DND-41 (cell line): ENCODE data around the gene DCPS.

ENCODE experiments used
- ATAC-seq: fragments of 200-7000 bp; cut with Tn5 transposase; 3 replicates; pipeline ENCODE4 v1.9.1; 2021; ENCODE audit warnings: low read depth; ENCODE audit not compliant: insufficient read depth
- DNase-seq: peaks from one replicate; pipeline ENCODE4 v3.0.0-alpha.2; 2020
- H2AFZ ChIP-seq: 2 replicates; pipeline ENCODE4 v1.6.0; 2012; ENCODE audit warnings: low read depth, low read length
- H3K27ac ChIP-seq: 2 replicates; pipeline ENCODE4 v1.5.1; 2012; ENCODE audit warnings: low read length, inconsistent platforms
- H3K27me3 ChIP-seq: fragments of 200-600 bp; sonication (generic); 2 replicates; pipeline ENCODE4 v1.6.0; 2012; ENCODE audit warnings: low read length, mild to moderate bottlenecking, inconsistent platforms; ENCODE audit not compliant: insufficient read depth, poor library complexity
- H3K36me3 ChIP-seq: 2 replicates; pipeline ENCODE4 v1.5.1; 2012; ENCODE audit warnings: low read length, inconsistent platforms; ENCODE audit not compliant: insufficient read depth
- H3K4me1 ChIP-seq: 2 replicates; pipeline ENCODE4 v1.5.1; 2012; ENCODE audit warnings: mild to moderate bottlenecking, low read length; ENCODE audit not compliant: insufficient read depth
- H3K4me2 ChIP-seq: 2 replicates; pipeline ENCODE4 v1.6.0; 2012; ENCODE audit warnings: mild to moderate bottlenecking, moderate library complexity, low read length, inconsistent platforms; ENCODE audit not compliant: insufficient read depth
- H3K4me3 ChIP-seq, 2 experiments: fragments of 200-600 bp in 1 of 2; shearing (Covaris generic) in 1 of 2; 2 replicates each; pipeline ENCODE4 v1.5.1; 2012 to 2016; ENCODE audit warnings: inconsistent platforms in 2 of 2, low read length in 2 of 2, mild to moderate bottlenecking in 2 of 2, low read depth in 1 of 2, moderate library complexity in 1 of 2
- H3K79me2 ChIP-seq: 2 replicates; pipeline ENCODE4 v1.6.0; 2012; ENCODE audit warnings: low read length, inconsistent platforms; ENCODE audit not compliant: insufficient read depth
- H3K9ac ChIP-seq: 2 replicates; pipeline ENCODE4 v1.6.0; 2012; ENCODE audit warnings: low read depth, mild to moderate bottlenecking, inconsistent platforms, low read length, moderate library complexity
- H3K9me3 ChIP-seq: 2 replicates; pipeline ENCODE4 v1.5.1; 2012; ENCODE audit warnings: low read length, moderate library complexity, mild to moderate bottlenecking, inconsistent platforms; ENCODE audit not compliant: insufficient read depth, severe bottlenecking
- H4K20me1 ChIP-seq: 2 replicates; pipeline ENCODE4 v1.6.0; 2012; ENCODE audit warnings: low read length; ENCODE audit not compliant: insufficient read depth
- EZH2 ChIP-seq: IDR thresholded peaks from 3 replicates; pipeline ENCODE4 v1.6.1; 2012; ENCODE audit warnings: borderline replicate concordance, low read depth, mild to moderate bottlenecking, moderate library complexity, low read length, inconsistent platforms; ENCODE audit not compliant: severe bottlenecking
- TF ChIP-seq, protein P1 (sequence below): IDR thresholded peaks from 2 replicates; pipeline ENCODE4 v1.5.1; 2012; ENCODE audit warnings: borderline replicate concordance, low read length, moderate library complexity, mild to moderate bottlenecking; ENCODE audit not compliant: poor library complexity, severe bottlenecking; ENCODE audit errors: extremely low read depth

Gene DCPS

DNA sequence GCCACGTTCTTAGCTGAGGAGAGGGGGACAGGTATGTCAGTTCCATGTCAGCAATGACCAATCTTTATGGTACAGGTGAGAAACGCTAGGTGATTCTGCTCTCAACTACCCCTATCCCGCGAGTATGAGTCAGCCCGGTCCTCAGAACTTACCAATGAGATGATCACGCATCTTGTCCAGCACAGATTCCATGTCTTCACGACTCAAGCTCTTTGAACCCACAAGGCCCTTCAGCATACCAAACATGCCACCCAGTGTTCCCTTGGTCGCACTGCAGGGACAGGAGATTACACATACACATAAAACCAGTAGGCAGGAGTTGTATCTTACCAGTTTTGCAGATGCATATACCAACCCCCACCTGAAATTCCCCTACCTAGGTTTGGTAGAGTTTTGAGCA lies 38.0 kb upstream of the DCPS start:
- Histone ChIP-seq H2AFZ (no peak overlapping the region), H3K27me3 (no peaks in the 10 kb centered on the region), H3K27ac (no peak overlapping the region), H3K36me3 (peaks cover 64% of the 10 kb centered on the region), H3K9me3 (no peaks in the 10 kb centered on the region), H3K79me2 (peaks cover 48% of the 10 kb centered on the region), H4K20me1 (peaks cover 4% of the 10 kb centered on the region; the same call in 1 of the 2 replicates), H3K4me1 (peaks cover 34% of the 10 kb centered on the region), H3K4me2 (no peak overlapping the region), H3K4me3 (no peak overlapping the region), H3K9ac (no peak overlapping the region)
- TF ChIP-seq, protein P1, sequence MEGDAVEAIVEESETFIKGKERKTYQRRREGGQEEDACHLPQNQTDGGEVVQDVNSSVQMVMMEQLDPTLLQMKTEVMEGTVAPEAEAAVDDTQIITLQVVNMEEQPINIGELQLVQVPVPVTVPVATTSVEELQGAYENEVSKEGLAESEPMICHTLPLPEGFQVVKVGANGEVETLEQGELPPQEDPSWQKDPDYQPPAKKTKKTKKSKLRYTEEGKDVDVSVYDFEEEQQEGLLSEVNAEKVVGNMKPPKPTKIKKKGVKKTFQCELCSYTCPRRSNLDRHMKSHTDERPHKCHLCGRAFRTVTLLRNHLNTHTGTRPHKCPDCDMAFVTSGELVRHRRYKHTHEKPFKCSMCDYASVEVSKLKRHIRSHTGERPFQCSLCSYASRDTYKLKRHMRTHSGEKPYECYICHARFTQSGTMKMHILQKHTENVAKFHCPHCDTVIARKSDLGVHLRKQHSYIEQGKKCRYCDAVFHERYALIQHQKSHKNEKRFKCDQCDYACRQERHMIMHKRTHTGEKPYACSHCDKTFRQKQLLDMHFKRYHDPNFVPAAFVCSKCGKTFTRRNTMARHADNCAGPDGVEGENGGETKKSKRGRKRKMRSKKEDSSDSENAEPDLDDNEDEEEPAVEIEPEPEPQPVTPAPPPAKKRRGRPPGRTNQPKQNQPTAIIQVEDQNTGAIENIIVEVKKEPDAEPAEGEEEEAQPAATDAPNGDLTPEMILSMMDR: peak; percentile 41
- no peak for TF ChIP-seq EZH2
- ATAC-seq: no peak
- no peak for DNase-seq

DNA sequence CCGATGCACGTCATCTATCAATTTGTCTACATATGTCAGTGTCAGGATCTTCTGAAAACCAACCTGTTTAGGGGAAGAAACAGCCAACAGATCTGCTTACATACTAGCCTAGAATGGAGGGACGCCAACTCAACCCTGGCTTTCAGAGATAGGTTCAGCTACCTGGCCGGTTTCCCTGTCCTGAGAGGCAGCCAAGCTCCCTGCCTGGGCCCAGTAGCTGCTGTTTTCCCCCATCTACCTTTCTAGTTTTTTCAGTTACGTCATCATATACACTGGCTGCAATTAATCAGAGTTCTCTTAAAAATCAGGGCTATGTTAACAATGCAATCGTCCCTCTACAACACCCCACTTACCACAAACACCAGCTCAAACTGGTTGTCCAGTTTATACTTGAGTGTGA lies 36.2 kb upstream of the DCPS start:
- no peak for DNase-seq
- TF ChIP-seq EZH2: no peak
- TF ChIP-seq, protein P1: no peak
- Histone ChIP-seq H3K27ac (peak overlapping the region; percentile 94), H3K79me2 (peaks cover 54% of the 10 kb centered on the region), H2AFZ (no peak overlapping the region), H4K20me1 (peaks cover 4% of the 10 kb centered on the region; the same call in 1 of the 2 replicates), H3K4me2 (peak overlapping the region; percentile 73), H3K36me3 (peaks cover 69% of the 10 kb centered on the region), H3K4me1 (peaks cover 41% of the 10 kb centered on the region), H3K4me3 (peak overlapping the region; percentile 82 to 83), H3K9me3 (no peaks in the 10 kb centered on the region), H3K9ac (peak overlapping the region; percentile 82), H3K27me3 (no peaks in the 10 kb centered on the region)
- ATAC-seq: no peak

- Histone ChIP-seq H3K27me3 (no peaks in the 10 kb centered on the region), H3K4me2 (peak overlapping the region; percentile 73), H3K36me3 (peaks cover 69% of the 10 kb centered on the region), H3K9me3 (no peaks in the 10 kb centered on the region), H3K4me3 (peak overlapping the region; percentile 82 to 83), H2AFZ (peak overlapping the region; percentile 91), H3K27ac (peak overlapping the region; percentile 94), H3K4me1 (peaks cover 41% of the 10 kb centered on the region), H4K20me1 (peaks cover 4% of the 10 kb centered on the region; the same call in 1 of the 2 replicates), H3K79me2 (peaks cover 54% of the 10 kb centered on the region), H3K9ac (peak overlapping the region; percentile 82)
- ATAC-seq: no peak; the same call in 1 of the 3 replicates
- no peak for DNase-seq
- TF ChIP-seq, protein P1: no peak
- no peak for TF ChIP-seq EZH2
These were observed 35.5 kb upstream of the DCPS start for GRCh38 chr11:126268361-126268707.
